ENCODE data around the gene PLCH2. TPM values are rescaled to one million over a fixed set of nuclear protein-coding genes. Genes with fewer than 3 reads are reported as not detected.

The PLCH2 gene
- total RNA-seq, 1 experiment from 2014 or later = not detected

- DNase-seq (ENCODE audit: low read depth) = no peak
Observed at GRCh38 chr1:2498648-2499047, 22.6 kb downstream of the PLCH2 start.

GRCh38 chr1:2499260-2499659 lies 23.2 kb downstream of the PLCH2 start:
- DNase-seq (ENCODE audit: low read depth) = no peak

GRCh38 chr1:2499986-2500596 lies 24.0 kb downstream of the PLCH2 start:
- no peak for DNase-seq (ENCODE audit: low read depth)

- no peak for DNase-seq (ENCODE audit: low read depth)
Observed at GRCh38 chr1:2501041-2501819, 25.1 kb downstream of the PLCH2 start.

GRCh38 chr1:2501820-2502119 lies 25.7 kb downstream of the PLCH2 start:
- no peak for DNase-seq (ENCODE audit: low read depth)

GRCh38 chr1:2502210-2502609 lies 26.1 kb downstream of the PLCH2 start:
- DNase-seq (ENCODE audit: low read depth) = no peak

- DNase-seq (ENCODE audit: low read depth) = no peak
Observed at GRCh38 chr1:2502661-2503553, 26.8 kb downstream of the PLCH2 start.

- no peak for DNase-seq (ENCODE audit: low read depth)
Observed at GRCh38 chr1:2503554-2504224, 27.6 kb downstream of the PLCH2 start.

- no peak for DNase-seq (ENCODE audit: low read depth)
Observed at GRCh38 chr1:2504225-2504948, 28.3 kb downstream of the PLCH2 start.

- no peak for DNase-seq (ENCODE audit: low read depth)
Observed at GRCh38 chr1:2504949-2505272, 28.8 kb downstream of the PLCH2 start.

GRCh38 chr1:2505461-2505994 lies 29.4 kb downstream of the PLCH2 start:
- no peak for DNase-seq (ENCODE audit: low read depth)

GRCh38 chr1:2506007-2506860 lies 30.1 kb downstream of the PLCH2 start:
- DNase-seq (ENCODE audit: low read depth) = no peak

- DNase-seq (ENCODE audit: low read depth) = no peak
Observed at GRCh38 chr1:2506901-2507565, 30.9 kb downstream of the PLCH2 start.

- DNase-seq (ENCODE audit: low read depth) = no peak
Observed at GRCh38 chr1:2507744-2508155, 31.7 kb downstream of the PLCH2 start.

GRCh38 chr1:2508180-2508579 lies 32.1 kb downstream of the PLCH2 start:
- DNase-seq (ENCODE audit: low read depth) = no peak

GRCh38 chr1:2508751-2509150 lies 32.7 kb downstream of the PLCH2 start:
- DNase-seq (ENCODE audit: low read depth) = no peak

- no peak for DNase-seq (ENCODE audit: low read depth)
Observed at GRCh38 chr1:2509589-2509988, 33.5 kb downstream of the PLCH2 start.

- DNase-seq (ENCODE audit: low read depth) = no peak
Observed at GRCh38 chr1:2510366-2511155, 34.5 kb downstream of the PLCH2 start.
